HepG2 (cell line): Measurements from ENCODE around the gene SHF. TPM values are rescaled to one million over a fixed set of nuclear protein-coding genes. Genes with fewer than 3 reads are reported as not detected.

ENCODE experiments used
- BCL6 ChIP-seq: IDR thresholded peaks from 2 replicates; pipeline ENCODE4 v1.6.1; 2016; ENCODE audit warnings: missing genetic modification reagents, missing compliant biosample characterization
- BRD4 ChIP-seq: sonication (generic); formaldehyde crosslinking; IDR thresholded peaks from 2 replicates; pipeline ENCODE4 v1.4.0; 2020; ENCODE audit warnings: missing genetic modification reagents
- HCFC1 ChIP-seq: fragments of 150-350 bp; IDR thresholded peaks from 2 replicates; pipeline ENCODE4 v1.6.1; 2014; ENCODE audit warnings: low read depth, low read length
- KDM2A ChIP-seq: sonication (generic); formaldehyde crosslinking; IDR thresholded peaks from 2 replicates; pipeline ENCODE4 v1.4.0; 2020; ENCODE audit warnings: low read depth, missing genetic modification reagents, borderline replicate concordance
- KLF12 ChIP-seq: sonication (generic); formaldehyde crosslinking; IDR thresholded peaks from 2 replicates; pipeline ENCODE4 v1.4.0; 2020; ENCODE audit warnings: missing genetic modification reagents, borderline replicate concordance
- LCORL ChIP-seq, 2 experiments: fragments of 450-650 bp in 1 of 2; sonication (generic) in 1 of 2; formaldehyde crosslinking in 1 of 2; IDR thresholded peaks; 2 replicates each; pipeline versions ENCODE4 v1.5.0 to v1.6.1; 2017 to 2020; ENCODE audit warnings: antibody characterized with exemption in 1 of 2, missing genetic modification reagents in 1 of 2
- MAFG ChIP-seq: sonication (generic); formaldehyde crosslinking; IDR thresholded peaks from 2 replicates; pipeline ENCODE4 v1.5.1; 2020; ENCODE audit warnings: mild to moderate bottlenecking, missing genetic modification reagents
- NR3C1 ChIP-seq: sonication (generic); formaldehyde crosslinking; IDR thresholded peaks from 2 replicates; pipeline ENCODE4 v1.4.0; 2020; ENCODE audit warnings: missing genetic modification reagents
- NRL ChIP-seq: sonication (generic); formaldehyde crosslinking; IDR thresholded peaks from 2 replicates; pipeline ENCODE4 v1.5.0; 2020; ENCODE audit warnings: missing genetic modification reagents, mild to moderate bottlenecking, moderate library complexity, borderline replicate concordance
- PHF5A ChIP-seq: IDR thresholded peaks from one replicate; pipeline ENCODE4 v1.6.1; 2018; ENCODE audit warnings: low read depth, missing genetic modification reagents; ENCODE audit not compliant: unreplicated experiment
- REXO4 ChIP-seq: sonication (generic); formaldehyde crosslinking; IDR thresholded peaks from 2 replicates; pipeline ENCODE4 v1.8.0; 2022; ENCODE audit warnings: missing genetic modification reagents, mild to moderate bottlenecking, borderline replicate concordance
- SATB2 ChIP-seq: sonication (generic); formaldehyde crosslinking; IDR thresholded peaks from 2 replicates; pipeline ENCODE4 v1.5.0; 2020; ENCODE audit warnings: missing genetic modification reagents
- TGIF2 ChIP-seq: IDR thresholded peaks from 2 replicates; pipeline ENCODE4 v1.6.1; 2016; ENCODE audit warnings: control low read depth, missing compliant biosample characterization
- TSC22D2 ChIP-seq: sonication (generic); formaldehyde crosslinking; IDR thresholded peaks from 2 replicates; pipeline ENCODE4 v1.5.1; 2020; ENCODE audit warnings: missing genetic modification reagents, mild to moderate bottlenecking, borderline replicate concordance
- ZIK1 ChIP-seq: sonication (generic); formaldehyde crosslinking; IDR thresholded peaks from 2 replicates; pipeline ENCODE4 v1.5.0; 2020; ENCODE audit warnings: mild to moderate bottlenecking, low read depth, missing genetic modification reagents, borderline replicate concordance
- ZNF30 ChIP-seq: sonication (generic); formaldehyde crosslinking; IDR thresholded peaks from 2 replicates; pipeline ENCODE4 v1.5.0; 2020; ENCODE audit warnings: mild to moderate bottlenecking, missing genetic modification reagents
- ZNF546 ChIP-seq: sonication (generic); formaldehyde crosslinking; conservative IDR thresholded peaks from 2 replicates; pipeline ENCODE4 v1.8.1; 2023; ENCODE audit warnings: mild to moderate bottlenecking, missing genetic modification reagents
- ZNF547 ChIP-seq: sonication (generic); formaldehyde crosslinking; IDR thresholded peaks from 2 replicates; pipeline ENCODE4 v1.5.1; 2020; ENCODE audit warnings: mild to moderate bottlenecking, missing genetic modification reagents
- ZNF558 ChIP-seq: sonication (generic); formaldehyde crosslinking; IDR thresholded peaks from 2 replicates; pipeline ENCODE4 v1.9.0; 2022; ENCODE audit warnings: mild to moderate bottlenecking, missing genetic modification reagents, borderline replicate concordance
- ZNF589 ChIP-seq: sonication (generic); formaldehyde crosslinking; conservative IDR thresholded peaks from 2 replicates; pipeline ENCODE4 v1.8.0; 2022; ENCODE audit warnings: mild to moderate bottlenecking, moderate library complexity, missing genetic modification reagents
- polyA plus RNA-seq, 8 experiments: library from polyadenylated mRNA; depleted of rRNA in 3 of 8; stranded (reverse) in 7 of 8; unstranded in 1 of 8; fragments of >200 nt; fragmentation: Illumina TruSeq in 4 of 8; extraction: Trizol in 4 of 8; gene quantifications; 2 replicates each; pipeline versions ENCODE4 v1.2.1 to v1.2.3, GENCODE V29; 2011 to 2016; ENCODE audit warnings: low read depth in 4 of 8, missing spikeins in 1 of 8, mixed read lengths in 1 of 8; ENCODE audit not compliant: insufficient read depth in 1 of 8
- total RNA-seq, 5 experiments: library from RNA; depleted of rRNA; stranded (reverse); fragments of >200 nt; fragmentation: Illumina TruSeq; extraction: Trizol; gene quantifications; 2 replicates each; pipeline ENCODE4 v1.2.3, GENCODE V29; 2016; ENCODE audit warnings: low read depth in 1 of 5
- TF ChIP-seq, protein P1 (sequence below): sonication (generic); formaldehyde crosslinking; IDR thresholded peaks from 2 replicates; pipeline ENCODE4 v1.4.0; 2020; ENCODE audit warnings: mild to moderate bottlenecking, missing genetic modification reagents
- TF ChIP-seq, protein P2 (sequence below): sonication (generic); formaldehyde crosslinking; conservative IDR thresholded peaks from 2 replicates; pipeline ENCODE4 v1.8.0; 2022; ENCODE audit warnings: mild to moderate bottlenecking, moderate library complexity, missing genetic modification reagents
- TF ChIP-seq, protein P3 (sequence below): sonication (generic); formaldehyde crosslinking; IDR thresholded peaks from 2 replicates; pipeline ENCODE4 v1.8.0; 2022; ENCODE audit warnings: mild to moderate bottlenecking, missing genetic modification reagents; ENCODE audit not compliant: insufficient replicate concordance
- TF ChIP-seq, protein P4 (sequence below): sonication (generic); formaldehyde crosslinking; IDR thresholded peaks from 2 replicates; pipeline ENCODE4 v1.4.0; 2020; ENCODE audit warnings: missing genetic modification reagents
- TF ChIP-seq, protein P5 (sequence below): sonication (generic); formaldehyde crosslinking; IDR thresholded peaks from 2 replicates; pipeline ENCODE4 v1.8.0; 2022; ENCODE audit warnings: missing genetic modification reagents, low read depth, mild to moderate bottlenecking, borderline replicate concordance

SHF gene
- total and polyA plus RNA-seq, 2 of the 13 experiments (the other 11 are each of a cell fraction or from before 2014, with no cell fraction given) = 20.9 to 25.5 TPM

DNA sequence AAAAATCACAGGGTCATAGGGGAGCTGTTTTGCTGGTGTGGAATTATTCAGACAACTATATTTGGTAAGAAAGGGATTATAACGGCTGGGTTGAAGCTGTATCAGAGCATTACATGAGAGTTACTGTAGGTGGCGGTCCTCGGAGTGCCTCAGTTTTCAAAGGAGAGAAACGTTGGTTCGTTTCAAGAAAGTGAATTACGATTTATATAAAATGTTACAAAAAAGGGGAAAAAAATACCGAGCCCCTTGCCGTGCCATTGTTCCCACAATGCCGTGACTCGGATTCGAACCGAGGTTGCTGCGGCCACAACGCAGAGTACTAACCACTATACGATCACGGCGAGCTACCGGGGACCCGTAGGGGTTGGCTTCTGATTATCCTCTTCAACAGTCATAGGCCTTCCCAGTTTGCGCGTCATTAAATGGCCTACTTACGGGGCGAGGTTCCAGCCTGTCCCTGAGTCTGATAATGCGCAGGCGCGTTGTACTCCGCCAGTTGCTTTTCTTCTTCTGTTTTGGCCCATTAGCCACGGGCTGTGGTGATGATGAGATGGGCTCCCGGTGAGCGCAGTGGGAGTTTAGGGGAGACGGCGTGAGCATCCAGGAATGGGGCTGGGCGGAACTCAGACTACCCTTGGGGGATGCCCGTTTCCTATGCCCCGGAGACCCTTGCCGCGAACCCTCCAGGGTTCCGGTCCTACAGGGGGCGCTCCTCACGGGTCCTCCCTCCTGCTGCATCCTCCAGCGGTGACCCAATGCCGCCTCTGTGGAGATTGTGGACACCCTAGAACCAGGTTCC, 10.8 kb upstream of the SHF start (continued):
- TF ChIP-seq BCL6 (CRISPR knock-in tag) = 0 out of 2 replicates have a peak, but pooled peaks have one; percentile 34
- no peak for TF ChIP-seq MAFG (CRISPR knock-in tag)
- no peak for TF ChIP-seq SATB2 (CRISPR knock-in tag)
- TF ChIP-seq KLF12 (CRISPR knock-in tag) = no peak; the same call in 1 of the 2 replicates
- no peak for TF ChIP-seq ZNF558 (CRISPR knock-in tag)
- TF ChIP-seq LCORL (IDR thresholded peaks at IDR 0.05) = no peak
- TF ChIP-seq LCORL (CRISPR knock-in tag; IDR thresholded peaks at IDR 0.05) = no peak; the same call in 1 of the 2 replicates
- no peak for TF ChIP-seq ZNF589 (CRISPR knock-in tag)
- TF ChIP-seq, protein P1, sequence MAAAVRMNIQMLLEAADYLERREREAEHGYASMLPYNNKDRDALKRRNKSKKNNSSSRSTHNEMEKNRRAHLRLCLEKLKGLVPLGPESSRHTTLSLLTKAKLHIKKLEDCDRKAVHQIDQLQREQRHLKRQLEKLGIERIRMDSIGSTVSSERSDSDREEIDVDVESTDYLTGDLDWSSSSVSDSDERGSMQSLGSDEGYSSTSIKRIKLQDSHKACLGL = no peak; the same call in 1 of the 2 replicates
- TF ChIP-seq TSC22D2 (CRISPR knock-in tag) = peak; percentile 56; the same call in 1 of the 2 replicates
- TF ChIP-seq ZNF30 (CRISPR knock-in tag) = no peak
- TF ChIP-seq, protein P2, sequence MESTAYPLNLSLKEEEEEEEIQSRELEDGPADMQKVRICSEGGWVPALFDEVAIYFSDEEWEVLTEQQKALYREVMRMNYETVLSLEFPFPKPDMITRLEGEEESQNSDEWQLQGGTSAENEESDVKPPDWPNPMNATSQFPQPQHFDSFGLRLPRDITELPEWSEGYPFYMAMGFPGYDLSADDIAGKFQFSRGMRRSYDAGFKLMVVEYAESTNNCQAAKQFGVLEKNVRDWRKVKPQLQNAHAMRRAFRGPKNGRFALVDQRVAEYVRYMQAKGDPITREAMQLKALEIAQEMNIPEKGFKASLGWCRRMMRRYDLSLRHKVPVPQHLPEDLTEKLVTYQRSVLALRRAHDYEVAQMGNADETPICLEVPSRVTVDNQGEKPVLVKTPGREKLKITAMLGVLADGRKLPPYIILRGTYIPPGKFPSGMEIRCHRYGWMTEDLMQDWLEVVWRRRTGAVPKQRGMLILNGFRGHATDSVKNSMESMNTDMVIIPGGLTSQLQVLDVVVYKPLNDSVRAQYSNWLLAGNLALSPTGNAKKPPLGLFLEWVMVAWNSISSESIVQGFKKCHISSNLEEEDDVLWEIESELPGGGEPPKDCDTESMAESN (CRISPR knock-in tag) = peak; percentile 66; the same call in 1 of the 2 replicates
- TF ChIP-seq NRL (CRISPR knock-in tag) = no peak
- TF ChIP-seq, protein P3, sequence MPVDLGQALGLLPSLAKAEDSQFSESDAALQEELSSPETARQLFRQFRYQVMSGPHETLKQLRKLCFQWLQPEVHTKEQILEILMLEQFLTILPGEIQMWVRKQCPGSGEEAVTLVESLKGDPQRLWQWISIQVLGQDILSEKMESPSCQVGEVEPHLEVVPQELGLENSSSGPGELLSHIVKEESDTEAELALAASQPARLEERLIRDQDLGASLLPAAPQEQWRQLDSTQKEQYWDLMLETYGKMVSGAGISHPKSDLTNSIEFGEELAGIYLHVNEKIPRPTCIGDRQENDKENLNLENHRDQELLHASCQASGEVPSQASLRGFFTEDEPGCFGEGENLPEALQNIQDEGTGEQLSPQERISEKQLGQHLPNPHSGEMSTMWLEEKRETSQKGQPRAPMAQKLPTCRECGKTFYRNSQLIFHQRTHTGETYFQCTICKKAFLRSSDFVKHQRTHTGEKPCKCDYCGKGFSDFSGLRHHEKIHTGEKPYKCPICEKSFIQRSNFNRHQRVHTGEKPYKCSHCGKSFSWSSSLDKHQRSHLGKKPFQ (CRISPR knock-in tag) = no peak
- TF ChIP-seq, protein P4, sequence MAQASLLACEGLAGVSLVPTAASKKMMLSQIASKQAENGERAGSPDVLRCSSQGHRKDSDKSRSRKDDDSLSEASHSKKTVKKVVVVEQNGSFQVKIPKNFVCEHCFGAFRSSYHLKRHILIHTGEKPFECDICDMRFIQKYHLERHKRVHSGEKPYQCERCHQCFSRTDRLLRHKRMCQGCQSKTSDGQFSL (CRISPR knock-in tag) = no peak
- TF ChIP-seq TGIF2 (CRISPR knock-in tag) = no peak
- TF ChIP-seq KDM2A (CRISPR knock-in tag) = peak; percentile 87
- no peak for TF ChIP-seq NR3C1
- TF ChIP-seq, protein P5, sequence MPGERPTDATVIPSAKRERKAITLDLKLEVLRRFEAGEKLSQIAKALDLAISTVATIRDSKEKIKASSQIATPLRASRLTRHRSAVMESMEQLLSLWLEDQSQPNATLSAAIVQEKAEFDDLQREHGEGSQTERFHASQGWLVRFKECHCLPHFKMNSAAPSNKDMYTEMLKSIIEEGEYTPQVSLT = no peak
- TF ChIP-seq ZNF547 = peak; percentile 56; the same call in 1 of the 2 replicates
- no peak for TF ChIP-seq ZIK1 (CRISPR knock-in tag)
- no peak for TF ChIP-seq REXO4 (CRISPR knock-in tag)
- no peak; the same call in 1 of the 2 replicates for TF ChIP-seq HCFC1
- peak; percentile 67 for TF ChIP-seq PHF5A (CRISPR knock-in tag)
- TF ChIP-seq ZNF546 (CRISPR knock-in tag) = no peak
- no peak for TF ChIP-seq BRD4 (CRISPR knock-in tag)
